Osteoblast (primary cell): ENCODE results near the gene IGF2BP2. TPM values are rescaled to one million over a fixed set of nuclear protein-coding genes. Genes with fewer than 3 reads are reported as not detected.

Source experiments
- DNase-seq: peaks from one replicate; pipeline ENCODE4 v3.0.0; 2011; ENCODE audit warnings: low spot score, mixed read lengths; ENCODE audit not compliant: insufficient read length; ENCODE audit errors: missing footprints
- H2AFZ ChIP-seq: 2 replicates; pipeline ENCODE4 v1.6.0; 2011; ENCODE audit warnings: mild to moderate bottlenecking, low read length
- H3K27ac ChIP-seq: 2 replicates; pipeline ENCODE4 v1.5.1; 2011; ENCODE audit warnings: mild to moderate bottlenecking, low read depth, low read length, moderate library complexity
- H3K27me3 ChIP-seq: 2 replicates; pipeline ENCODE4 v1.6.0; 2012; ENCODE audit warnings: mild to moderate bottlenecking, control low read depth, inconsistent platforms, low read length, moderate library complexity; ENCODE audit not compliant: insufficient read depth
- H3K36me3 ChIP-seq: 2 replicates; pipeline ENCODE4 v1.5.1; 2011; ENCODE audit warnings: mild to moderate bottlenecking, low read length, control low read depth, moderate library complexity; ENCODE audit not compliant: insufficient read depth
- H3K4me1 ChIP-seq: 2 replicates; pipeline ENCODE4 v1.5.1; 2011; ENCODE audit warnings: mild to moderate bottlenecking, low read length, control low read depth, moderate library complexity; ENCODE audit not compliant: insufficient read depth
- H3K4me2 ChIP-seq: 2 replicates; pipeline ENCODE4 v1.6.0; 2011; ENCODE audit warnings: mild to moderate bottlenecking, low read length; ENCODE audit not compliant: insufficient read depth
- H3K4me3 ChIP-seq: fragments of 200-600 bp; sonication (generic); 3 replicates; pipeline ENCODE4 v1.5.1; 2012; ENCODE audit warnings: mild to moderate bottlenecking, low read length, inconsistent platforms; ENCODE audit not compliant: insufficient read depth
- H3K79me2 ChIP-seq: 2 replicates; pipeline ENCODE4 v1.6.0; 2012; ENCODE audit warnings: mild to moderate bottlenecking, low read length, control low read depth, inconsistent platforms; ENCODE audit not compliant: insufficient read depth
- H3K9me3 ChIP-seq: 2 replicates; pipeline ENCODE4 v1.5.1; 2011; ENCODE audit warnings: low read depth, low read length, control low read depth
- H4K20me1 ChIP-seq: 2 replicates; pipeline ENCODE4 v1.6.0; 2012; ENCODE audit warnings: mild to moderate bottlenecking, low read length, control low read depth; ENCODE audit not compliant: insufficient read depth
- CTCF ChIP-seq: IDR thresholded peaks from 2 replicates; pipeline ENCODE4 v1.5.1; 2011; ENCODE audit warnings: mild to moderate bottlenecking, low read depth, low read length, moderate library complexity; ENCODE audit errors: extremely low read depth
- total RNA-seq: library from RNA; depleted of rRNA; stranded (reverse); fragments of >200 nt; gene quantifications from 2 replicates; pipeline ENCODE4 v1.2.3, GENCODE V29; 2012

The IGF2BP2 gene
- total RNA-seq, 1 donor = 81.8 TPM

- H2AFZ ChIP-seq = no peak overlapping the region
- no peak overlapping the region for H3K4me2 ChIP-seq
- no peak overlapping the region for H3K4me3 ChIP-seq
- DNase-seq = peak; percentile 56
- H3K79me2 ChIP-seq = no peaks in the 10 kb centered on the region
- no peaks in the 10 kb centered on the region for H3K9me3 ChIP-seq
- H3K27me3 ChIP-seq = no peaks in the 10 kb centered on the region
- H3K4me1 ChIP-seq = peaks cover 12% of the 10 kb centered on the region
- peak overlapping the region; percentile 18 for H3K27ac ChIP-seq
- H4K20me1 ChIP-seq = no peaks in the 10 kb centered on the region
- no peaks in the 10 kb centered on the region for H3K36me3 ChIP-seq
- no peak for TF ChIP-seq CTCF
Observed at GRCh38 chr3:185852635-185853034, 27.8 kb upstream of the IGF2BP2 start.

- no peak overlapping the region for H3K4me2 ChIP-seq
Observed at GRCh38 chr3:185851959-185852358, 27.1 kb upstream of the IGF2BP2 start.

GRCh38 chr3:185851046-185851445 is 26.2 kb upstream of the IGF2BP2 start:
- Histone ChIP-seq H3K4me2 (no peak overlapping the region), H3K9me3 (no peaks in the 10 kb centered on the region), H3K4me3 (no peak overlapping the region), H3K4me1 (peaks cover 16% of the 10 kb centered on the region), H3K79me2 (no peaks in the 10 kb centered on the region), H4K20me1 (no peaks in the 10 kb centered on the region), H3K27ac (no peak overlapping the region), H3K36me3 (no peaks in the 10 kb centered on the region), H2AFZ (no peak overlapping the region), H3K27me3 (no peaks in the 10 kb centered on the region)
- DNase-seq = no peak
- no peak for TF ChIP-seq CTCF

More at GRCh38 chr3:185851959-185852358, 27.1 kb upstream of the IGF2BP2 start:
- Histone ChIP-seq H4K20me1 (no peaks in the 10 kb centered on the region), H3K4me3 (no peak overlapping the region), H3K9me3 (no peaks in the 10 kb centered on the region), H3K27me3 (no peaks in the 10 kb centered on the region), H3K4me1 (peaks cover 16% of the 10 kb centered on the region), H2AFZ (no peak overlapping the region), H3K36me3 (no peaks in the 10 kb centered on the region), H3K27ac (no peak overlapping the region), H3K79me2 (no peaks in the 10 kb centered on the region)
- no peak for TF ChIP-seq CTCF
- no peak for DNase-seq

- H3K4me1 ChIP-seq = peaks cover 13% of the 10 kb centered on the region
- no peaks in the 10 kb centered on the region for H3K36me3 ChIP-seq
- H3K9me3 ChIP-seq = no peaks in the 10 kb centered on the region
- peak overlapping the region; percentile 7 for H3K4me2 ChIP-seq
- no peak overlapping the region for H3K27ac ChIP-seq
- DNase-seq = no peak
- H3K4me3 ChIP-seq = no peak overlapping the region
- H2AFZ ChIP-seq = peak overlapping the region; percentile 42
- H3K27me3 ChIP-seq = no peaks in the 10 kb centered on the region
- no peaks in the 10 kb centered on the region for H3K79me2 ChIP-seq
- no peak for TF ChIP-seq CTCF
- no peaks in the 10 kb centered on the region for H4K20me1 ChIP-seq
Observed at GRCh38 chr3:185847506-185847905, 22.7 kb upstream of the IGF2BP2 start.
